Activated naive CD4-positive, alpha-beta T cell treated with anti-CD3 and anti-CD28 coated beads, Interleukin-2, amount 50 U/mL, for 72 hours (primary cell): ENCODE results near the gene CACNG5. TPM values are rescaled to one million over a fixed set of nuclear protein-coding genes. Genes with fewer than 3 reads are reported as not detected.

Experiments
- ATAC-seq, 2 donors: fragments of 150-1000 bp; cut with Tn5 transposase; 2 replicates each; pipeline ENCODE4 v1.10.0; 2021; ENCODE audit warnings: mild to moderate bottlenecking in 2 of 2, moderate library complexity in 2 of 2
- DNase-seq, 2 donors: peaks; one replicate each; pipeline ENCODE4 v3.0.0; 2021 to 2022; ENCODE audit warnings: low spot score in 2 of 2
- H3K27ac Mint-ChIP-seq, 2 donors: one replicate each; pipeline ENCODE4 v1.8.0; 2022; ENCODE audit warnings: mild to moderate bottlenecking in 2 of 2, mixed read lengths in 2 of 2
- H3K36me3 Mint-ChIP-seq, 2 donors: one replicate each; pipeline ENCODE4 v1.8.0; 2022; ENCODE audit warnings: mixed read lengths in 2 of 2
- H3K9me3 Mint-ChIP-seq, 2 donors: one replicate each; pipeline ENCODE4 v1.8.0; 2022; ENCODE audit warnings: mixed read lengths in 2 of 2
- total RNA-seq, 2 donors: library from RNA; stranded (reverse); gene quantifications; one replicate each; pipeline ENCODE4 v1.2.3, GENCODE V29; 2022

Gene CACNG5
- total RNA-seq, 2 donors from 2014 or later: not detected

GRCh38 chr17:66837885-66838665 is 3.2 kb downstream of the CACNG5 start:
- Mint-ChIP-seq H3K36me3 (no peaks in the 10 kb centered on the region), H3K9me3 (no peaks in the 10 kb centered on the region), H3K27ac (no peak overlapping the region)
- ATAC-seq (no peak), DNase-seq (no peak)

- no peak for ATAC-seq
- DNase-seq: no peak
- Mint-ChIP-seq H3K9me3 (no peaks in the 10 kb centered on the region), H3K36me3 (no peaks in the 10 kb centered on the region), H3K27ac (no peak overlapping the region)
These were observed 4.7 kb downstream of the CACNG5 start for GRCh38 chr17:66839616-66840015.

GRCh38 chr17:66840061-66840460 is 5.1 kb downstream of the CACNG5 start:
- H3K36me3 Mint-ChIP-seq: no peaks in the 10 kb centered on the region
- ATAC-seq: no peak

GRCh38 chr17:66841328-66841727 is 6.4 kb downstream of the CACNG5 start:
- no peak overlapping the region for H3K27ac Mint-ChIP-seq
- no peak for ATAC-seq
- DNase-seq: no peak

More at GRCh38 chr17:66840061-66840460, 5.1 kb downstream of the CACNG5 start:
- H3K9me3 Mint-ChIP-seq: no peaks in the 10 kb centered on the region
- no peak for DNase-seq
- H3K27ac Mint-ChIP-seq: no peak overlapping the region

DNA sequence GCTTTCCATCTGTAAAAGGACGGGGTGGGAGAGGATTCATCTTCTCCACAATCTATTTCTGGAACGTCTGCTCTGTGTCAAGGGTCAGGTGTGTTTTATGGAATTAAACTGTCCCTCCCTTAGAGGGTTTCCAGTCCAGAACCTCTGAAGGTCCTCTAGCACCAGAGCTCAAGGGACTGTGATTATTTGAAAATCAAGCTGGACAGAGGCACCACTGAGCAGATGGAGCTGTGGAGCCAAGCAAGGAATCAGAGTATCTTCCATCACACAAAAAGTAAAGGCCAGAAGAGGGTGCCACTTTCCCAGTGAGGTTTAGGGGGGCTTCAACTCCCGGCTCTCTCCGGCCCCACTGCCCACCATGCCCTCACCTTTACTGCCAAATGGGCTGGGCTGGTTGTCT is 6.8 kb downstream of the CACNG5 start:
- Mint-ChIP-seq H3K36me3 (peaks cover 0 to 6% of the 10 kb centered on the region in 2 donors), H3K9me3 (peaks cover 0 to 12% of the 10 kb centered on the region in 2 donors), H3K27ac (no peak overlapping the region)
- no peak for DNase-seq
- no peak for ATAC-seq

More at GRCh38 chr17:66841328-66841727, 6.4 kb downstream of the CACNG5 start:
- H3K36me3 Mint-ChIP-seq: peaks cover 0 to 2% of the 10 kb centered on the region in 2 donors
- peaks cover 0 to 8% of the 10 kb centered on the region in 2 donors for H3K9me3 Mint-ChIP-seq

DNA sequence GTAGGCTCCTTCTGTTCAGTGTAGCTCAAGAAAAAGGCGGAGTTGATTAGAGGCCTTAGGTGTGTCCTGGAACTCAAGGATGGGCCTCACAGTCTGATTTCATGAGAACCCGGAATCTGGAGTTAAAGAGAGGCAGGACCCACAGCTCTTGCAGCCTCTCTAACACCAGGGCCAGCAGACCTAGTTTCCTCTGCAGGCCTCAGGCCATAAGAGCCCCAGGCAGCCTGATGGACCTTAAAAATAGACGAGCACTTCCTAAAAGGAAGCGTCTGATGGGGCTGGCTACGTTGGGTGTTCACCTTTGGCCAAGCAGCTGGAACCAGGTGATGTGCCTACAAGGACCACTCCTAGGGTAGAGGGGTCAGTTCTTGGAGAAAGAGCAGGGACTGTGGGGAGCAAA is 7.6 kb downstream of the CACNG5 start:
- H3K27ac Mint-ChIP-seq: no peak overlapping the region
- peaks cover 0 to 10% of the 10 kb centered on the region in 2 donors for H3K36me3 Mint-ChIP-seq
- DNase-seq (no peak), ATAC-seq (no peak)
- peaks cover 0 to 13% of the 10 kb centered on the region in 2 donors for H3K9me3 Mint-ChIP-seq

DNA sequence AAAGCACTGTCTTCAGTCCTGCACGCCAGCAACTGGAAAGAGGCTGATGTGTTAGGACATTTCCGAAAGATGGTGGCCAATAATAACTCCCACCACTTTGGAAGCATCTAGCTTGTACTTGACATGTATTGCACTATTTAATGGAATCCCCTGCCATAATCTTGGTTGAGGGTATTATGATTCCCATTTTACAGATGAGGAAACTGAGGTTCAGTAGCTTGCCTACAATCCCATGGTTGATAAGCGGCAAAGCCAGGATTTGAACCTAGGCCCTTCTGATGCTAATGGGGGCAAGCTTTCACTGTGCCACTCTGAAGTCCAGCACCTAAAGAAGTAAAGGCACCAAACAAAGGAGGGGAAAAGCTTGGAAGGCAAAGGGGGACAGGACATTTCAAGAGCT is 8.0 kb downstream of the CACNG5 start:
- ATAC-seq (no peak), DNase-seq (no peak)
- Mint-ChIP-seq H3K9me3 (peaks cover 0 to 13% of the 10 kb centered on the region in 2 donors), H3K27ac (no peak overlapping the region), H3K36me3 (peaks cover 0 to 10% of the 10 kb centered on the region in 2 donors)

DNA sequence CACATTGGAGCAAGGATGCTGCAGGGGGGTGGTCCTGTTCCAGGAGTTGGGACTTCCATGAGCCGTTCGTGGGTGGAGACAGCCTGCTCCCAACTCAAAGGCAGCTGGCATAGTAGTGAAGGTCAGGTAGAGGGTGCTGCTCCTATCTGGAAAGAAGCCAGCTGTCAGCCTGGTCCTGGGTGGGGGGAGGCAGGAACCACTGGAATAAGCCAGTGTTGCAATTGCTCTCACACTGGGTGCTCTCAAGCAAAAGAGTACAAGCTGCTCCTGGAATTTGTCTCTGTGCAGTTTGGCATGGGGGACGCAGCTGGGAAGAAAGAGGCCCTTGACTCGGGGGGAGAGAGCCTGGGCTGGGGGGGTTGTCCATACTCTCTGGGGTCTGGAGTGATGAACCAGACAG is 8.7 kb downstream of the CACNG5 start:
- ATAC-seq (no peak), DNase-seq (no peak)
- H3K36me3 Mint-ChIP-seq: peaks cover 0 to 10% of the 10 kb centered on the region in 2 donors
- H3K9me3 Mint-ChIP-seq: peaks cover 0 to 13% of the 10 kb centered on the region in 2 donors
- H3K27ac Mint-ChIP-seq: no peak overlapping the region

DNA sequence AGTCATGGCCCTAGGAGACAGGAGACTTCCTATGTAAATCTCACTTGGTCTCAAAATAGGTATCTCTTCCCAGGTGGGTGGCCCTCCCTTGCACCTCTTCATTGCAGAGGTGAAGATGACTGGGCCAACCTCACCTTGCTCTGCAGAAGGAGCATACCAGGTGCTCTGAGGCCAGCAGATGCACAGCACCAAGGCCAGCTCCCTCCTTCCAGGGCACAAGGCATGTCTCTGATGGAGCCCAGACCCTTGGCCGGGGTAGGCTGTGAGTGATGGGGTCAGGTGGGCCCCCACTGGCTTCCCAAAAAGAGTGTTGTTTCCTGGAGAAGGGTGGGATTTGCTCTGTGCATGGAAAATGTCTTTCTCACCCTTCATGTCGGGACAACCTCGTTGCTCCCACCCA is 12.8 kb downstream of the CACNG5 start:
- H3K27ac Mint-ChIP-seq: no peak overlapping the region
- H3K36me3 Mint-ChIP-seq: peaks cover 0 to 10% of the 10 kb centered on the region in 2 donors
- DNase-seq (no peak), ATAC-seq (no peak)
- peaks cover 0 to 13% of the 10 kb centered on the region in 2 donors for H3K9me3 Mint-ChIP-seq

GRCh38 chr17:66848496-66848895 is 13.6 kb downstream of the CACNG5 start:
- peaks cover 0 to 13% of the 10 kb centered on the region in 2 donors for H3K9me3 Mint-ChIP-seq
- DNase-seq: no peak
- no peak for ATAC-seq
- peaks cover 0 to 10% of the 10 kb centered on the region in 2 donors for H3K36me3 Mint-ChIP-seq
- no peak overlapping the region for H3K27ac Mint-ChIP-seq

GRCh38 chr17:66849032-66849655 is 14.2 kb downstream of the CACNG5 start:
- no peak for ATAC-seq
- H3K36me3 Mint-ChIP-seq: peaks cover 0 to 10% of the 10 kb centered on the region in 2 donors
- H3K9me3 Mint-ChIP-seq: peaks cover 0 to 13% of the 10 kb centered on the region in 2 donors
- H3K27ac Mint-ChIP-seq: no peak overlapping the region
- no peak for DNase-seq

- Mint-ChIP-seq H3K27ac (no peak overlapping the region), H3K9me3 (peaks cover 5 to 13% of the 10 kb centered on the region in 2 donors), H3K36me3 (peaks cover 0 to 10% of the 10 kb centered on the region in 2 donors)
- no peak for DNase-seq
- no peak for ATAC-seq
These were observed 15.1 kb downstream of the CACNG5 start for GRCh38 chr17:66849851-66850580.

GRCh38 chr17:66850692-66851091 is 15.8 kb downstream of the CACNG5 start:
- Mint-ChIP-seq H3K27ac (no peak overlapping the region), H3K36me3 (peaks cover 0 to 10% of the 10 kb centered on the region in 2 donors), H3K9me3 (peaks cover 5 to 10% of the 10 kb centered on the region in 2 donors)
- DNase-seq: no peak
- ATAC-seq: no peak

DNA sequence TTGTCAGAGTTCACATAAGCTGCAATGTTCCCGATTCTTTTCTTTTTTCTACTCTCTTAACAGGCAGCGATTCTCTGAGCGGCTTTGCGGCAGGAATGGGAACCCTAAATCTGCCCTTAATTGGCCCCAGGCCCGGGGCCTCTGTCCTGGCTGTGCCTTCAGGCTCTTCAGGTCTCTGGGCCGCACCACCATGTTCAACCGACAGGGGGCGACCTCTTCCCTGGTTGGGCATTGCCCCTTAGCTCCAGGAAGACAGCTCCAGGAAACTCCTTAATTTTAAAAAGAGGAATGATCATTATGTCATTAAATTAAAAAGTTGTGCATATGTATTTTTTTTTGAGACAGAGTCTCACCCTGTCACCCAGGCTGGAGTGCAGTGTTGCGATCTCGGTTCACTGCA is 20.3 kb downstream of the CACNG5 start:
- DNase-seq: peak in 1 of 2 donors; percentile 59
- H3K36me3 Mint-ChIP-seq: no peaks in the 10 kb centered on the region
- no peak for ATAC-seq
- H3K9me3 Mint-ChIP-seq: peaks cover 0 to 5% of the 10 kb centered on the region in 2 donors
- no peak overlapping the region for H3K27ac Mint-ChIP-seq

- DNase-seq (peak in 1 of 2 donors; percentile 44), ATAC-seq (no peak)
These were observed 23.5 kb downstream of the CACNG5 start for GRCh38 chr17:66858226-66859083.

GRCh38 chr17:66859353-66859752 is 24.4 kb downstream of the CACNG5 start:
- DNase-seq: peak in 1 of 2 donors; percentile 2

More at GRCh38 chr17:66858226-66859083, 23.5 kb downstream of the CACNG5 start:
- H3K27ac Mint-ChIP-seq: no peak overlapping the region
- H3K9me3 Mint-ChIP-seq: peaks cover 1 to 11% of the 10 kb centered on the region in 2 donors
- H3K36me3 Mint-ChIP-seq: peaks cover 0 to under 1% of the 10 kb centered on the region in 2 donors

More at GRCh38 chr17:66859353-66859752, 24.4 kb downstream of the CACNG5 start:
- Mint-ChIP-seq H3K9me3 (peaks cover 4 to 15% of the 10 kb centered on the region in 2 donors), H3K27ac (no peak overlapping the region), H3K36me3 (peaks cover 0 to 5% of the 10 kb centered on the region in 2 donors)
- ATAC-seq: no peak
